Endothelial cell of umbilical vein (primary cell): ENCODE data around the gene ESRRA.

Experiments used
- EZH2 ChIP-seq: IDR thresholded peaks from 2 replicates; pipeline ENCODE4 v1.6.1; 2012; ENCODE audit warnings: borderline replicate concordance, low read depth, mild to moderate bottlenecking, moderate library complexity, low read length, inconsistent platforms; ENCODE audit not compliant: severe bottlenecking
- FOS ChIP-seq: IDR thresholded peaks from 2 replicates; pipeline ENCODE4 v1.6.1; 2011; ENCODE audit warnings: mild to moderate bottlenecking, low read length, moderate library complexity, borderline replicate concordance; ENCODE audit not compliant: insufficient read depth
- GATA2 ChIP-seq: IDR thresholded peaks from 2 replicates; pipeline ENCODE4 v1.7.0; 2011; ENCODE audit warnings: low read depth, mild to moderate bottlenecking, moderate library complexity, mixed read lengths, low read length; ENCODE audit not compliant: insufficient read length, insufficient read depth
- JUN ChIP-seq: IDR thresholded peaks from 2 replicates; pipeline ENCODE4 v1.6.1; 2011; ENCODE audit warnings: borderline replicate concordance, low read depth; ENCODE audit not compliant: insufficient read length, insufficient read depth
- MYC ChIP-seq: IDR thresholded peaks from one replicate; pipeline ENCODE4 v1.6.1; 2011; ENCODE audit warnings: mild to moderate bottlenecking, low read depth, low read length
- POLR2A ChIP-seq: IDR thresholded peaks from 2 replicates; pipeline ENCODE4 v1.6.1; 2012; ENCODE audit warnings: low read depth, mild to moderate bottlenecking, control low read depth, low read length
- POLR2AphosphoS5 ChIP-seq: IDR thresholded peaks from 2 replicates; pipeline ENCODE4 v1.6.1; 2012; ENCODE audit warnings: low read depth, mild to moderate bottlenecking, control low read depth, low read length, moderate library complexity; ENCODE audit not compliant: insufficient read depth
- TF ChIP-seq, protein P1 (sequence below), 2 donors: IDR thresholded peaks; 1 replicate in 1 of 2; 2 replicates in 1 of 2; pipeline ENCODE4 v1.5.1; 2011; ENCODE audit warnings: low read length in 2 of 2, mild to moderate bottlenecking in 2 of 2, moderate library complexity in 2 of 2, control low read depth in 1 of 2, inconsistent platforms in 1 of 2, low read depth in 1 of 2; ENCODE audit not compliant: insufficient read depth in 1 of 2; ENCODE audit errors: extremely low read depth in 1 of 2
- TF ChIP-seq, protein P2 (sequence below): IDR thresholded peaks from 2 replicates; pipeline ENCODE4 v1.6.1; 2011; ENCODE audit not compliant: insufficient read depth, insufficient read length

DNA sequence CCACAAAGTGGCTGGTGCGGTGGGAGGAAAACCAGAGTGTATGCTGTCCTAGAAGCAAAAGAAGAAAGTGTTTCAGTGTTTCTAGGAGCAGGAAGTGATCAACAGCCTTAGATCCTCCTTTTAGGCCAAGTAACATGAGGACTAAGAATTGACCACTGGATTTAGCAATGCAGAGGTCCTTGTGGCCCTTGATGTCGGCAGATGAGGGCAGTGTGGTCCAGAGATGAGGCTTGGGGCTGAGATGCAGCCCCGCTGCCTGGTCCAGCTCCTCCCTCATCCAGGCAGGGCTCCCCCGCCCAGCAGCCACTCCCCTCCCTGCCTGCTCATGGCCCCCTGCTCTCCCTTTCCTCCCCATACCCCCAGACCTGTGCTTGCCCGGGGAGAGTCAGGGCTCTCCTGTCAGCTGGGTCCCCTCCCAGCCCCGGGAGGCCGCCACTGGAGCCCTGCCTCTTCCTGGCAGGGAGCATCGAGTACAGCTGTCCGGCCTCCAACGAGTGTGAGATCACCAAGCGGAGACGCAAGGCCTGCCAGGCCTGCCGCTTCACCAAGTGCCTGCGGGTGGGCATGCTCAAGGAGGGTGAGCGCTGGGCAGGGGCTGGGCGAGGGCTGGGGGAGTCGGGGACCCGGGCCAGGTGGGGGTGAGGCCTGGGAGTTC is 8.3 kb downstream of the ESRRA start:
- TF ChIP-seq GATA2 (no peak), POLR2A (no peak), JUN (no peak), EZH2 (no peak), MYC (no peak), FOS (no peak), POLR2AphosphoS5 (no peak)
- TF ChIP-seq, protein P1, sequence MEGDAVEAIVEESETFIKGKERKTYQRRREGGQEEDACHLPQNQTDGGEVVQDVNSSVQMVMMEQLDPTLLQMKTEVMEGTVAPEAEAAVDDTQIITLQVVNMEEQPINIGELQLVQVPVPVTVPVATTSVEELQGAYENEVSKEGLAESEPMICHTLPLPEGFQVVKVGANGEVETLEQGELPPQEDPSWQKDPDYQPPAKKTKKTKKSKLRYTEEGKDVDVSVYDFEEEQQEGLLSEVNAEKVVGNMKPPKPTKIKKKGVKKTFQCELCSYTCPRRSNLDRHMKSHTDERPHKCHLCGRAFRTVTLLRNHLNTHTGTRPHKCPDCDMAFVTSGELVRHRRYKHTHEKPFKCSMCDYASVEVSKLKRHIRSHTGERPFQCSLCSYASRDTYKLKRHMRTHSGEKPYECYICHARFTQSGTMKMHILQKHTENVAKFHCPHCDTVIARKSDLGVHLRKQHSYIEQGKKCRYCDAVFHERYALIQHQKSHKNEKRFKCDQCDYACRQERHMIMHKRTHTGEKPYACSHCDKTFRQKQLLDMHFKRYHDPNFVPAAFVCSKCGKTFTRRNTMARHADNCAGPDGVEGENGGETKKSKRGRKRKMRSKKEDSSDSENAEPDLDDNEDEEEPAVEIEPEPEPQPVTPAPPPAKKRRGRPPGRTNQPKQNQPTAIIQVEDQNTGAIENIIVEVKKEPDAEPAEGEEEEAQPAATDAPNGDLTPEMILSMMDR (IDR thresholded peaks at IDR 0.05; ENCODE audit: extremely low read depth in 1 of 2, insufficient read depth in 1 of 2, low read depth in 1 of 2, low read length in 2 of 2): no peak
- TF ChIP-seq, protein P2, sequence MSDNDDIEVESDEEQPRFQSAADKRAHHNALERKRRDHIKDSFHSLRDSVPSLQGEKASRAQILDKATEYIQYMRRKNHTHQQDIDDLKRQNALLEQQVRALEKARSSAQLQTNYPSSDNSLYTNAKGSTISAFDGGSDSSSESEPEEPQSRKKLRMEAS: no peak
